KMS-11 (cell line): ENCODE measurements around the gene ATP8A2.

ENCODE experiments used
- H2AFZ ChIP-seq: fragments of 200-600 bp; sonication (generic); 2 replicates; pipeline ENCODE4 v1.6.1; 2016; ENCODE audit warnings: antibody characterized with exemption, mixed run types, low read depth
- H3K27ac ChIP-seq: fragments of 200-600 bp; sonication (generic); 2 replicates; pipeline ENCODE4 v1.6.1; 2016; ENCODE audit warnings: mild to moderate bottlenecking, mixed run types
- H3K27me3 ChIP-seq: fragments of 200-600 bp; sonication (generic); 2 replicates; pipeline ENCODE4 v1.6.1; 2017; ENCODE audit warnings: mild to moderate bottlenecking, low read depth, mixed run types, moderate library complexity; ENCODE audit not compliant: insufficient read depth
- H3K36me3 ChIP-seq: fragments of 200-600 bp; sonication (generic); 2 replicates; pipeline ENCODE4 v1.6.1; 2017; ENCODE audit warnings: mild to moderate bottlenecking, mixed run types; ENCODE audit not compliant: insufficient read depth
- H3K4me1 ChIP-seq: fragments of 200-600 bp; sonication (generic); 2 replicates; pipeline ENCODE4 v1.6.1; 2016; ENCODE audit warnings: mild to moderate bottlenecking, low read depth, mixed run types; ENCODE audit not compliant: poor library complexity, severe bottlenecking
- H3K4me2 ChIP-seq: fragments of 200-600 bp; sonication (generic); 2 replicates; pipeline ENCODE4 v1.7.0; 2016; ENCODE audit warnings: mild to moderate bottlenecking, mixed run types
- H3K4me3 ChIP-seq: fragments of 200-600 bp; sonication (generic); IDR thresholded peaks from 2 replicates; pipeline ENCODE4 v1.6.1; 2017; ENCODE audit warnings: low read depth, low read length, mixed read lengths; ENCODE audit not compliant: insufficient read depth
- H3K79me2 ChIP-seq: fragments of 200-600 bp; sonication (generic); 2 replicates; pipeline ENCODE4 v1.6.1; 2016; ENCODE audit warnings: low read depth, mixed run types; ENCODE audit not compliant: insufficient read depth
- H3K9ac ChIP-seq: fragments of 200-600 bp; sonication (generic); 2 replicates; pipeline ENCODE4 v1.6.1; 2016; ENCODE audit warnings: mild to moderate bottlenecking, mixed run types
- H4K20me1 ChIP-seq: fragments of 200-600 bp; sonication (generic); 2 replicates; pipeline ENCODE4 v1.6.1; 2016; ENCODE audit warnings: mild to moderate bottlenecking, mixed run types; ENCODE audit not compliant: insufficient read depth
- TF ChIP-seq, protein P1 (sequence below): fragments of 200-600 bp; sonication (generic); conservative IDR thresholded peaks from 2 replicates; pipeline ENCODE4 v1.6.1; 2017; ENCODE audit warnings: low read depth, mild to moderate bottlenecking, antibody characterized with exemption, low read length, moderate library complexity, mixed read lengths

Gene ATP8A2

DNA sequence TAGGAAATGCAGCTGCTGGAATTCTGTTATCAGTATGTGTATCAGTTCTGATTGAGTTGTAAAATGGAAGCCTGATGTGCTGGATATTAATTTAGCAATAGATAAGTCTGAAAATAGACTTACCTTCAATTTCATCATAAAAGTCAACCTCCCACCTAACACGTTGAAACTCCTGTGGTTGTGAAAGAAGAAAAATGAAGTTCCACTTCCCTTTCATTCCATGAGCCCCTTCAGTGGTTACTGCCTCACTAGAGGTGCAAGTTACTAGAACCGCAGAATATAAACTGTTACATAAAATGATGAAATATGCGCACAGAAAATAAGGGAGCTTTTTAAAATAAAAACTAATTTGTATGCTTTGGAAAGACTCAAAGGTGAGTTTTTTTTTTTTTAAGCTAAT lies 430.8 kb downstream of the ATP8A2 start:
- H3K79me2 ChIP-seq = no peaks in the 10 kb centered on the region
- no peak overlapping the region for H3K4me3 ChIP-seq
- no peaks in the 10 kb centered on the region for H3K27me3 ChIP-seq
- H3K27ac ChIP-seq = no peak overlapping the region
- no peak overlapping the region for H2AFZ ChIP-seq
- TF ChIP-seq, protein P1, sequence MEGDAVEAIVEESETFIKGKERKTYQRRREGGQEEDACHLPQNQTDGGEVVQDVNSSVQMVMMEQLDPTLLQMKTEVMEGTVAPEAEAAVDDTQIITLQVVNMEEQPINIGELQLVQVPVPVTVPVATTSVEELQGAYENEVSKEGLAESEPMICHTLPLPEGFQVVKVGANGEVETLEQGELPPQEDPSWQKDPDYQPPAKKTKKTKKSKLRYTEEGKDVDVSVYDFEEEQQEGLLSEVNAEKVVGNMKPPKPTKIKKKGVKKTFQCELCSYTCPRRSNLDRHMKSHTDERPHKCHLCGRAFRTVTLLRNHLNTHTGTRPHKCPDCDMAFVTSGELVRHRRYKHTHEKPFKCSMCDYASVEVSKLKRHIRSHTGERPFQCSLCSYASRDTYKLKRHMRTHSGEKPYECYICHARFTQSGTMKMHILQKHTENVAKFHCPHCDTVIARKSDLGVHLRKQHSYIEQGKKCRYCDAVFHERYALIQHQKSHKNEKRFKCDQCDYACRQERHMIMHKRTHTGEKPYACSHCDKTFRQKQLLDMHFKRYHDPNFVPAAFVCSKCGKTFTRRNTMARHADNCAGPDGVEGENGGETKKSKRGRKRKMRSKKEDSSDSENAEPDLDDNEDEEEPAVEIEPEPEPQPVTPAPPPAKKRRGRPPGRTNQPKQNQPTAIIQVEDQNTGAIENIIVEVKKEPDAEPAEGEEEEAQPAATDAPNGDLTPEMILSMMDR = no peak
- peak overlapping the region; percentile 21; the same call in 1 of the 2 replicates for H3K4me2 ChIP-seq
- H3K36me3 ChIP-seq = no peaks in the 10 kb centered on the region
- no peaks in the 10 kb centered on the region for H4K20me1 ChIP-seq
- H3K9ac ChIP-seq = no peak overlapping the region
- peaks cover 32% of the 10 kb centered on the region for H3K4me1 ChIP-seq

DNA sequence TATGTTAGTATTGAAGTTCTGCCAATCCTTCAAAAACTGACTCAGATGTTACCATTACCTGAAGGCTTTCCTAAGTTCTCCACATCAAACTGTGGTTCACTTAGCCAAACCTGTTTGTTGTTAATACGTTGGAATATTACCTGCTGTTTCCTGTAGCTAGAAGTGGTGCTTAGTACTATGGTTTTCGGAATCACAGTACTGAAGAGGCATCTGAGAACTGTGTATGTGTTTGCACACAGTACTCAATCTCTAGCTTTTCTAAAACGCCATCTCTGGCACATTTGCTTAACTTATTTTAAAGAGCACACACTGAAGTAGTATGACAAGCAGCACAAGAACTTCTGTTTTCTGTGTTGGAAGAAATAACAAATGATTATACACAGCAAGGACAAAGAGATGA lies 431.9 kb downstream of the ATP8A2 start:
- no peaks in the 10 kb centered on the region for H3K27me3 ChIP-seq
- TF ChIP-seq, protein P1 = no peak
- no peaks in the 10 kb centered on the region for H3K79me2 ChIP-seq
- H3K4me3 ChIP-seq = no peak overlapping the region
- no peak overlapping the region for H3K27ac ChIP-seq
- H3K9ac ChIP-seq = no peak overlapping the region
- no peaks in the 10 kb centered on the region for H3K36me3 ChIP-seq
- H2AFZ ChIP-seq = no peak overlapping the region
- H3K4me2 ChIP-seq = no peak overlapping the region
- peaks cover 37% of the 10 kb centered on the region for H3K4me1 ChIP-seq
- no peaks in the 10 kb centered on the region for H4K20me1 ChIP-seq

DNA sequence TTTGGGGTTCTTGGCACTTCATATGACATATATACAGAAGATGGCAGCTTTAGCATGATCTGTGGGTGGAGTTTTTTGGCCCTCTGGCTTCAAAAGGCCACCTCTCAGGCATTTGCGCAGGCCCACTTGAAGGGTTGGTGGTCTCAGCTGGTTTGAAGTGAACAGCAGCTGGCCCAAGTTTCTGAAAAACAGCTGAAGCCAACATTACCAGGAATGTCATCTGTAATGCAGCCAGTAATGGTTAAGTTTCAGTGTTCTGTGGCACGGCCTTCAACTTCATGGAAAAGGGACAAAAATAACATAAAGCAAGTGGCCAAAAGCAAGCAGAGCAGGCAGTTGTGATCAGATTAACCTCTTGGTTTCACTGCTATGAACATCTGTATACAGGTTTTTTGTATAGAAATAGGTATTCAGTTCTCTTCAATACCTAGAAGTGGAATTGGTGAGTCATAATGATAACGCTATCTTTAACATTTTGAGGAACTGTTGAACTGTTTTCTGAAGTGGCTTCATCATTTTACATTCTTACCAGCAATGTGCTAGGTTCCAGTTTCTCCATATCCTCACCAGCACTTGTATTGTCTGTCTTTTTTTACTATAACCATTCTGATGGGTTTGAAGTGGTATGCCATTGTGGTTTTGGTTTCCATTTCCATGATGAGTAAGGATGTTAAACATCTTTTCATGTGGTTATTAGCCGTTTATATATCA lies 434.6 kb downstream of the ATP8A2 start:
- Histone ChIP-seq H3K36me3 (no peaks in the 10 kb centered on the region), H4K20me1 (no peaks in the 10 kb centered on the region), H2AFZ (no peak overlapping the region), H3K27ac (peak overlapping the region; percentile 55; the same call in 1 of the 2 replicates), H3K9ac (no peak overlapping the region), H3K4me1 (peaks cover 37% of the 10 kb centered on the region), H3K4me3 (no peak overlapping the region), H3K27me3 (no peaks in the 10 kb centered on the region), H3K4me2 (peak overlapping the region; percentile 13; the same call in 1 of the 2 replicates), H3K79me2 (no peaks in the 10 kb centered on the region)
- TF ChIP-seq, protein P1 = no peak

DNA sequence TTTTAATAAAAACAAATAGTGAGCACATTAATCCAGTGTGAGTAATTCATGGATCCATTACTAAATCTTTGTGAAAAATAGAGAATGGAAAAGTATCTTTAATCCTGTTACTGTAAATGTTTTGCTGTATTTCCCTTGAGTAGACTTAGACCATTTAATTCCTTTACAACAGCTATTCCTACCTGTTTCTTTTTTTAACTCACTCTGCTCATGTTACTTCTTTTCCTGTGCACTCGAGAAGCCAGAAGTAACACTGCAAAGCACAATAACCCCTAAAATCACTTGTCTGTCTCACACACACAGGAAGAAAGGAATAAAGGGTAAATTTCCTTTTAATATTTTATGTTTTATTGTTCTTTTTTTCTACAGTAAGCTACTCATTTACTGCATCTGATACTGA lies 435.8 kb downstream of the ATP8A2 start:
- Histone ChIP-seq H2AFZ (no peak overlapping the region), H3K79me2 (no peaks in the 10 kb centered on the region), H3K4me3 (no peak overlapping the region), H3K4me2 (no peak overlapping the region), H3K27me3 (no peaks in the 10 kb centered on the region), H4K20me1 (no peaks in the 10 kb centered on the region), H3K27ac (no peak overlapping the region), H3K9ac (no peak overlapping the region), H3K36me3 (no peaks in the 10 kb centered on the region), H3K4me1 (peaks cover 33% of the 10 kb centered on the region)
- TF ChIP-seq, protein P1 = no peak
